Fibroblast of lung (primary cell): ENCODE data around the gene LHFPL5.

ENCODE experiments used
- CTCF ChIP-seq, 2 donors: IDR thresholded peaks in 1 of 2; conservative IDR thresholded peaks in 1 of 2; 1 replicate in 1 of 2; 2 replicates in 1 of 2; pipeline ENCODE4 v1.5.1; 2011 to 2012; ENCODE audit warnings: low read length in 2 of 2, control low read depth in 1 of 2, inconsistent platforms in 1 of 2, low read depth in 1 of 2, mild to moderate bottlenecking in 1 of 2
- EZH2 ChIP-seq: IDR thresholded peaks from 2 replicates; pipeline ENCODE4 v1.5.1; 2012; ENCODE audit warnings: low read length, control low read depth, mild to moderate bottlenecking; ENCODE audit errors: missing control alignments

GRCh38 chr6:35852994-35853393, 47.8 kb downstream of the LHFPL5 start:
- TF ChIP-seq CTCF (conservative IDR thresholded peaks at IDR 0.05 in 1 of 2, IDR thresholded peaks at IDR 0.05 in 1 of 2; ENCODE audit: low read depth in 1 of 2, low read length in 2 of 2) (no peak), EZH2 (no peak)
